ENCODE measurements around the gene NLRP10.

The NLRP10 gene, protein sequence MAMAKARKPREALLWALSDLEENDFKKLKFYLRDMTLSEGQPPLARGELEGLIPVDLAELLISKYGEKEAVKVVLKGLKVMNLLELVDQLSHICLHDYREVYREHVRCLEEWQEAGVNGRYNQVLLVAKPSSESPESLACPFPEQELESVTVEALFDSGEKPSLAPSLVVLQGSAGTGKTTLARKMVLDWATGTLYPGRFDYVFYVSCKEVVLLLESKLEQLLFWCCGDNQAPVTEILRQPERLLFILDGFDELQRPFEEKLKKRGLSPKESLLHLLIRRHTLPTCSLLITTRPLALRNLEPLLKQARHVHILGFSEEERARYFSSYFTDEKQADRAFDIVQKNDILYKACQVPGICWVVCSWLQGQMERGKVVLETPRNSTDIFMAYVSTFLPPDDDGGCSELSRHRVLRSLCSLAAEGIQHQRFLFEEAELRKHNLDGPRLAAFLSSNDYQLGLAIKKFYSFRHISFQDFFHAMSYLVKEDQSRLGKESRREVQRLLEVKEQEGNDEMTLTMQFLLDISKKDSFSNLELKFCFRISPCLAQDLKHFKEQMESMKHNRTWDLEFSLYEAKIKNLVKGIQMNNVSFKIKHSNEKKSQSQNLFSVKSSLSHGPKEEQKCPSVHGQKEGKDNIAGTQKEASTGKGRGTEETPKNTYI

DNA sequence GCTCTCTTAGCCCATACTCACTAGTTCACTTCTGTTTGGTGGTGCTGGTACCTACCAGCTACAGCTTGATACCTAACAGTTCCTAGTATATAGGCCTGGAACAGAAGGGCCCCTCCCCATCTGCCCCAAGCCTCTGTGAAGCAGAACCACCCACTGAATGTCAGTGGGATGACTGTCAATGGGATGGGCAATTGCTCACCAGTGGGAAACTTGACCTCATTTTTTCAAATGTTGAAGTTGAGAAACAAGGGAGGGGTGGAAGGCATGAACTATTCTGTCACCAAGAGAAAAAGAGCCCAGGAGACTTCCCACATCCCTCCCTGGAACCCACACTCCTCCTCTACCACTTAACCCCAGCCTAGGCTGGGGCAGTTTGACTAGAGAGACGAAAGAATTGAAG lies at the start of gene NLRP10:
Gene NLRP10, minus strand, starts transcription at position 62 of the 400 bp plus-strand sequence. CDS start 1,952 bp downstream, outside the sequence.
- H3K4me1 Mint-ChIP-seq = no peaks in the 10 kb centered on the region
- H3K27ac Mint-ChIP-seq = no peak within 1 kb of the TSS

DNA sequence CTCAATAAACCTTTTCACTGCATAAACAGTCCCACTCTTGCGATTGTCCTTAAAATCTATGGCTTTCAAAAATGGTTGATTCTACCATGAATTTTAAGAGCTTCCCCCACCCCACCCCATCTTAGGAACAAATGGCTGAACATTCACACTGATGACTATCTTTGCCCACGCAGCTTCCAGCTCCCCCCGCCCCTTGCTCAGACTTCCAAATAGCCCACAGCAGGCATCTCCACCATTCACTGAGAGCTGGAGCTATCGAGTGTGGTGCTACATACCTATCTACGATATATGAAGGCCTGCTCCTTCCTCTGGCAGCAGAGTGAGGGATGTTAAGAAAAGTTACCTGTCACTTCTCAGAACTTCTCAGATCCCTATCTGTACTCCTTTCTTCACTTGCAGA lies 48.6 kb upstream of the NLRP10 start:
- H3K27ac Mint-ChIP-seq = no peak overlapping the region
- peaks cover 54% of the 10 kb centered on the region for H3K27me3 Mint-ChIP-seq (ENCODE audit: low read depth)
- no peaks in the 10 kb centered on the region for H3K36me3 Mint-ChIP-seq (ENCODE audit: low read depth)
- peaks cover 10% of the 10 kb centered on the region for H3K4me1 Mint-ChIP-seq
- TF ChIP-seq, protein P1, sequence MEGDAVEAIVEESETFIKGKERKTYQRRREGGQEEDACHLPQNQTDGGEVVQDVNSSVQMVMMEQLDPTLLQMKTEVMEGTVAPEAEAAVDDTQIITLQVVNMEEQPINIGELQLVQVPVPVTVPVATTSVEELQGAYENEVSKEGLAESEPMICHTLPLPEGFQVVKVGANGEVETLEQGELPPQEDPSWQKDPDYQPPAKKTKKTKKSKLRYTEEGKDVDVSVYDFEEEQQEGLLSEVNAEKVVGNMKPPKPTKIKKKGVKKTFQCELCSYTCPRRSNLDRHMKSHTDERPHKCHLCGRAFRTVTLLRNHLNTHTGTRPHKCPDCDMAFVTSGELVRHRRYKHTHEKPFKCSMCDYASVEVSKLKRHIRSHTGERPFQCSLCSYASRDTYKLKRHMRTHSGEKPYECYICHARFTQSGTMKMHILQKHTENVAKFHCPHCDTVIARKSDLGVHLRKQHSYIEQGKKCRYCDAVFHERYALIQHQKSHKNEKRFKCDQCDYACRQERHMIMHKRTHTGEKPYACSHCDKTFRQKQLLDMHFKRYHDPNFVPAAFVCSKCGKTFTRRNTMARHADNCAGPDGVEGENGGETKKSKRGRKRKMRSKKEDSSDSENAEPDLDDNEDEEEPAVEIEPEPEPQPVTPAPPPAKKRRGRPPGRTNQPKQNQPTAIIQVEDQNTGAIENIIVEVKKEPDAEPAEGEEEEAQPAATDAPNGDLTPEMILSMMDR (IDR thresholded peaks at IDR 0.05; ENCODE audit: unreplicated experiment in 3 of 3) = no peak
- no peaks in the 10 kb centered on the region for H3K9me3 Mint-ChIP-seq
- no peak overlapping the region for H3K4me3 Mint-ChIP-seq

More for the DNA sequence above, at the start of gene NLRP10:
- TF ChIP-seq, protein P1 (IDR thresholded peaks at IDR 0.05; ENCODE audit: unreplicated experiment in 3 of 3) = no peak
- Mint-ChIP-seq H3K4me3 (no peak within 1 kb of the TSS), H3K27me3 (ENCODE audit: low read depth) (no peaks in the 10 kb centered on the region), H3K9me3 (no peaks in the 10 kb centered on the region), H3K36me3 (ENCODE audit: low read depth) (no peaks in the 10 kb centered on the region)

DNA sequence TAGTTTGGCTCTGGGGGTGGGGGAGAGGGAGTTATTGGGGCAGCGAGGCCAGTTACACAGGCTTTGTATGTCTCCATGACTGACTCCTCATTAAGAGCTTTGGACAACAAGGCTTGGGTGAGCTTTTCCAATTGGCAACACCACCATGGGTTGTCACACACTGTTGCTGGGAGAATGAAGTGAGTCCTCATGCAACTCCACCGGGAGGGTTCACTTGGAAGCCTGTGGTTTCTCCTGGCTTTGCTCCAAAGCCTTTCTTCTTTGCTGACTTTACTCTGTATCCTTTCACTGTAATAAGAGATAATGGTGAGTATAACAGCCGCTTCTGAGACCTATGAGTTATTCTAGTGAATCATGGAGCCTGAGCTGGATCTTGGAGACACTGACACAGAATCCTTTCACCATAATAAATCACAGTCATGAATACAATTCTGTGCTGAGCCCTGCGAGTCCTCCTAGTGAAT lies 46.8 kb upstream of the NLRP10 start:
- no peaks in the 10 kb centered on the region for H3K4me1 Mint-ChIP-seq
- TF ChIP-seq, protein P1 (IDR thresholded peaks at IDR 0.05; ENCODE audit: unreplicated experiment in 3 of 3) = no peak
- H3K4me3 Mint-ChIP-seq = no peak overlapping the region
- H3K27ac Mint-ChIP-seq = no peak overlapping the region
- no peaks in the 10 kb centered on the region for H3K9me3 Mint-ChIP-seq
- H3K27me3 Mint-ChIP-seq (ENCODE audit: low read depth) = peaks cover 37% of the 10 kb centered on the region
- no peaks in the 10 kb centered on the region for H3K36me3 Mint-ChIP-seq (ENCODE audit: low read depth)

DNA sequence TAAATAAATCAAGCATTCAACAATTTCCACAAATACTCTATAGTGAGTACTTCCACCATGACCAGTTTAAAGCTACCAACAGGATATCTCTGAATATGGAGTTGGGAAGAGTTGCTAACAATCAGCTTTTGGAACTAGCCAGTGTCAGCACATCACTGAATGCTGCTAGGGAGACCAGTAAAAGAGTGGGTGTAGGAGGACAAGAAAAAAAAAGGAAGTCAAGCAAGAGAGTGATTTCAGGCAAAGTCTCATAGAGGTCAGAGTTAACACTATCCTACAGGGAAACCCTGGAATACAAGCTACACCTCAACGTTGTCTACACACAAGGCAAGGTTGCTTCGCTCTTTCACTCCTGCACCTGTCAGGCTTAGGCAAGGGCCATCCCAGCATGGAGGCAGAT lies 46.1 kb upstream of the NLRP10 start:
- peaks cover 31% of the 10 kb centered on the region for H3K27me3 Mint-ChIP-seq (ENCODE audit: low read depth)

DNA sequence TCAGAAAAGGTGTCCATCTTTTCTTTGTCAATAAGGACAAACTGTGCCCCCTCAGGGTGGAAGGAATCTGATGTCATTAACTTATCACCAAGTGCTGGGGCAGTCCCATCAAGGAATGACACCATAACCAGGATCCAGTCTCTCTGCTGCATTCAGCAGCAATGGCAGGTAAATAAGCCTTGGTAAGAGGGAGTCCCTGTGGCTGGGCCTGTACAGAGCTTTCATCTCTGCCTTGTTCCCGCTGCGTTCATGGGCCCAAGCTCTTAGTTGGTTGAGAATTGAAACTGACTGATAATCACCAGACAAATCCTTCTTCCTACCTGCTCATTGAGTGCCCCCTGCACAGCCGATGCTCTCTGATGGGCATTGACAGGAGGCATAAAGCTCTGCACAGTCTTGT lies 44.6 kb upstream of the NLRP10 start:
- Mint-ChIP-seq H3K4me3 (no peak overlapping the region), H3K27ac (no peak overlapping the region), H3K36me3 (ENCODE audit: low read depth) (no peaks in the 10 kb centered on the region), H3K27me3 (ENCODE audit: low read depth) (peaks cover 15% of the 10 kb centered on the region), H3K9me3 (no peaks in the 10 kb centered on the region), H3K4me1 (no peaks in the 10 kb centered on the region)
- TF ChIP-seq, protein P1 (IDR thresholded peaks at IDR 0.05; ENCODE audit: unreplicated experiment in 3 of 3) = no peak

More for the DNA sequence above, 46.1 kb upstream of the NLRP10 start:
- Mint-ChIP-seq H3K27ac (no peak overlapping the region), H3K9me3 (no peaks in the 10 kb centered on the region), H3K4me1 (no peaks in the 10 kb centered on the region), H3K4me3 (no peak overlapping the region), H3K36me3 (ENCODE audit: low read depth) (no peaks in the 10 kb centered on the region)
- TF ChIP-seq, protein P1 (IDR thresholded peaks at IDR 0.05; ENCODE audit: unreplicated experiment in 3 of 3) = no peak

Measured in nephron (organoid).